HG03175 (cell line): Measurements from ENCODE around the gene PEAK1.
"Not testable (repeated sequence)": the region's sequence is repeated elsewhere in the genome, so short reads cannot be mapped to it uniquely, and the experiment has no call there.

Experiments used
- ATAC-seq: cut with Tn5 transposase; IDR thresholded peaks from one replicate; pipeline ENCODE4 v1.9.1; 2021; ENCODE audit warnings: mild to moderate bottlenecking, moderate library complexity; ENCODE audit not compliant: unreplicated experiment

Gene PEAK1

GRCh38 chr15:77425104-77425503 is 5.2 kb upstream of the PEAK1 start:
- ATAC-seq: no peak

DNA sequence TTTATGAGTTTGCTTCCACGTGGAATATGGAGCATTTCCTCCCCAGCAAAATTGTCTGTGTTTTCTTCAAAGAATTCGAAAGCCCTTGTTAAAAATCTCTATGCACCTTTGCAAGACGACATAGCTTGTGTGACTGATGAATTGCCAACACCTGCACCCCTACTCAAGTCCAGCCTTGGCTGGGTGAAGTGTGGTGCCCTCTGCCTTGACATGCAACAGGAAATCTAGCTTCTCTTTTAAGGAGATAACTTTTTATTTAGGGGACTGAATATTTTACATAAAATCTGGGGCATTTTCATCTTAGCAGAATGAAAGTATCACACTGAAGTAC is 1.4 kb upstream of the PEAK1 start:
- no peak for ATAC-seq

DNA sequence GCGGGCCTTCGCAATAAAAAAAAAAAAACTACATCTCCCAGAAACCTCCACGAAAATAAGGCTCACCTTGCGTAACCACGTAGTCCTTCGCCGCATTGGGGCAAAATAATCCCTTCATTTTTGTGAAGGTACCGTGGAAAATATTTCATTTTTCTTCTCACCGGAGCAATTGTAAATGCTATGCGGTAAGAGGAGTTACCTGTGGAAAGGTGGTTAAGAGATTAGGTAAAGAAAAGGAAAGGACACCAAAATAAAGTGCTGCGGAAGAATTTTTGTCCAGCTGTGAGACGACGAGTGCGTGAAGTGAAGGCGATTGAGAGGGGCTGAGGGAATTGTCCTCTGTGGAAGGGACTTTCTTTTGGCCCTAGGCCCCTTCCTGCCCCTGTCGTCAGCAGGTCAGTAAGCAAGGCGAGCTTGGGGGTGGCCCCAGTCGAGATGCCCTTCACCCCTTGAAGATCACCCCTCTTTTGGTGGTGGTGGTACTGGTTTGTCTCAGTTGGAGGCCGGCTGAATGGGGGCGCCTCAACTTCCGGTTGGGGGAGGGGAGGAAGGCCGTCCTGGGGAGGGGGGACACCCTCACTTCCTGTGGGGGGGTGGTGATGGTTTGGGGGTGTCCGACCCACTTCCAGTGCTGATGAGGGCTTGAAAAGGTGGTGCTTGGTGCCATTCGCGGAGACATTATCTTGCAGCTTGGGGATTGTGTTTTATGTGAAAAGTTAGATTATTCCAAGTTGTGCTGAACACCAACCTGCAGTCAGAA is 886 bp upstream of the PEAK1 start, which contains the start of gene HMG20A:
Gene HMG20A, plus strand, starts transcription at position 279 of the 760 bp plus-strand sequence. CDS start 37,520 bp downstream, outside the sequence.
- ATAC-seq: peak; percentile 34

- ATAC-seq: peak; percentile 30
Measured at GRCh38 chr15:77418966-77419835, 703 bp downstream of the PEAK1 start.

DNA sequence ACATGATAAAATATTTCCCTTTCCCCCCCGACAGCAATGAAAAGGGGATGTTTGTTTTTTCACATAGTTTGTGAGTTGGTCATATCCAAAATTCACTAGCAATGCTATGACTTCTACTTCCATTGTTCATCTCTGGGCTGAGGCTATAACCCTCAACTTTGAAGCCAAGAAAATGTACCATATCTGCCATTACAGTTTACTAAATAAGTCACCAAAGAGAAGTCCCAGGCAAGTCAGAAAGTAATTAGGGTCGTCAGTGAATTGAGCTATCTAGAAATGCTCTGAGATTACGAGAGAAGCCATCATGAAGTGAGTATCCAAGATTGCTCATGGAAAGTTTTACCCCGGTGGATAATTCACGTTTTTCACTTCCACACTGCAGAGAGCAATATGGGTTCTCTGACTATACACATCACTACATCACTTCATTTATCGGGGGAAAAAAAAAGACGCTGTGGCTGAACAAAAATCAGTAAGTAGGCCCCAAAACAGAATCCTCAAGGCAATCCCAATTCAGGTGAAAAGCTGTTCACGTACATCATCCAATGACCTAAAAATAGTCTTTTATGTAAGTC is 1.4 kb downstream of the PEAK1 start:
- ATAC-seq: no peak

GRCh38 chr15:77417602-77418001 is 2.3 kb downstream of the PEAK1 start:
- no peak for ATAC-seq

- no peak for ATAC-seq
Measured at GRCh38 chr15:77416954-77417353, 3.0 kb downstream of the PEAK1 start.

- no peak for ATAC-seq
Measured at GRCh38 chr15:77416148-77416455, 3.8 kb downstream of the PEAK1 start.

DNA sequence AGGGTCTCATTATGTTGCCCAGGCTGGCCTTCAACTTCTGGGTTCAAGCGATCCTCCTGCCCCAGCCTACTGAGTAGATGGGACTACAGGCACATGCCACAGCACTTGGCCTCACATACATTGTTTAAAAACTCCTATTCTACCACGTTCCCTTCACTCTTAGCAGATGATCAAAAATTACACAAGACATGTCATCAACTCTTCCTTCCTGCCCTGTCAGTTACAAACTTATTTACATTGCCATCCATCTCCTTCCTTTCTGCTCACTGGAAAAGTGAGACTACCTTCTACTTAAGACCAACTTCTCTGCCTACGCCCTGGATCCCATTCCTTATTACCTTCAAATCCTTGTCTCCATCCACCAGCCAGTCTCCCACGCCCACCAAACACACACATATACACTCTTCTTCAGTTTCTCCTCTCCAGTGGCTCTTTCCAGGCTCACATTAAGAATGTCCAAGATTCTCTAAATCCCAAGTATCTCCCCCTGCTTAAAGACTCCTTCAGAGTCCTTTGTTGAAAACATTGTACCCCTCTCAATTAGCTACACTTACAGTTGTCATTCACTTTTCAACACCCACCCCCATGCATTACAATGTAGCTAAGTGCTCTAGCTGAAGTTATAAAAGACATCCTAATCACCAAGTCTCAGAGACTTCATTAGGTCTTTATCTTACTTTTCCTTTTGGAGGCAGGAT is 4.3 kb downstream of the PEAK1 start:
- no peak for ATAC-seq

DNA sequence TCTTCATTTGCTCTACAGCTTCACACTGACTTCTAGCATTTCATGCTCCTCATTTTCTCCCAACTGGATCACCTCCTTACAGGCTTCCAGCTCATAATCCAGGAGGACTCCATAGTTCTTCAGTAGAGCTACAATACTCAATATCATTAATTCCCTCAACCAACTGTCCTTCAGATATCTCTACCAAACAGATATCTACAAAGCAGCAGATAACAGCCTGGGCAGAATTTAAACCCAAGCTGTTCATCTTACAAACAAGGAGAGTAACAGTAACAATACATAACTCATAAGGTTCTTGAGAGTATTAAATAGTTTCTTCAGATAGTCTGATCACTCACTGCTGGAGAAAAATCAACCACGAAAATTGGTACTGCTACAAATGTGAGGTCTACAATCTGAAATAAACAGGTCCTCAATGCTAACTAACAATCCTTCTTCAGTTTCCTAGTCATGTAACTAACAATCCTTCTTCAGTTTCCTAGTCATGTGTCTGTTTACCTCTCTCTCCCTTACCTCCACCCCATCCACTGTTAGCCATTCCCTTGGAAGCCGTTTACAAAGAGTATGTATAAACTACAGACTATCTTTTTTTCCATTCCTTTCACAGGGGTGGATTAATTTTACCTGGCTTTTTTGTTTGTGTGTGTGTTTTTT is 5.0 kb downstream of the PEAK1 start:
- no peak for ATAC-seq

- no peak for ATAC-seq
Measured at GRCh38 chr15:77413699-77414349, 6.1 kb downstream of the PEAK1 start.

DNA sequence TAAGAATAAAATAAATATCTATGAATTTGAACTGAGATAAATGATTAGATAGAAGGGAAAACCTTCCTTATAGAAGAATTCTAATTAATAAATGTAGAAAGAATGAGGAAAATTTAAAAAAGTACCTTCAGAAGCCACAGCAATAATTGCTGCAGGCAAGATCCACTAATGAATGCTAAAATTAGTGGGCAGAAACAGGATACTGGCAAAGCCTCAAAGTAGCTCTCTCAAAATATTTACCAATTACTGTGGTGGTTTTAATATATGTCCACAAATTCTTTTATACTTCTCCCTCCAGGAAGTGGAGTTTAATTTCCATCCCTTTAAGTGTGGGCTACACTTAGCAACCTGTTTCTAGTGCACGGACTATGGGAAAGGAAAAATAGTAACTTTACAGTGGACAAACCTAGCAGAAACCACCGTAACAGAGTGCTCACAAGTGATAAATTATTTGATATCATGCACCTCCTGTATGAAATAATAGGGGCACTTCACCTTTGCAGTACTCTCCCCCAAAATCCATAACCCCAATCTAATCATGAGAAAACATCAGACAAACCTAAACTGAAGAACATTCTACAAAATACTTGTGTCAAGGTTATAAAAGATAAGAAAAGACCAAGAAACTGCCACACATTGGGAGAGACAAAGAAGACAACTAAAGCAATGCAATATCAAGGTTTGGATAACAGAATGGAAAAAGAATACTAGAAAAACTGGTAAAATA is 6.8 kb downstream of the PEAK1 start:
- ATAC-seq: no peak

DNA sequence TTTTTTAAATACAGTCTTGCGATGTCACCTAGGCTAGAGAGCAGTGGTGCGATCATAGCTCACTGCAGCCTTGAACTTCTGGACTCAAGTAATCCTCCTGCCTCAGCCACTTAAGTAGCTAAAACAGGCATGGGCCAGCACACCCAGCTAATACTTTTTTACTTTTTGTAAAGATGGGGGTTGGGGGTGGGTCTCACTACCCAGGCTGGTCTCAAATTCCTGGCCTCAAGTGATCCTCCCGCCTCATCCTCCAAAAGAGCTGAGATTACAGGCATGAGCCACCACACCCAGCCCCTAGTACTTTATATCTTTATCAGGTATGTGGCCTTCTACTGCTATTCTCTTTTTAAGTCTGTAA is 8.3 kb downstream of the PEAK1 start:
- no peak for ATAC-seq

DNA sequence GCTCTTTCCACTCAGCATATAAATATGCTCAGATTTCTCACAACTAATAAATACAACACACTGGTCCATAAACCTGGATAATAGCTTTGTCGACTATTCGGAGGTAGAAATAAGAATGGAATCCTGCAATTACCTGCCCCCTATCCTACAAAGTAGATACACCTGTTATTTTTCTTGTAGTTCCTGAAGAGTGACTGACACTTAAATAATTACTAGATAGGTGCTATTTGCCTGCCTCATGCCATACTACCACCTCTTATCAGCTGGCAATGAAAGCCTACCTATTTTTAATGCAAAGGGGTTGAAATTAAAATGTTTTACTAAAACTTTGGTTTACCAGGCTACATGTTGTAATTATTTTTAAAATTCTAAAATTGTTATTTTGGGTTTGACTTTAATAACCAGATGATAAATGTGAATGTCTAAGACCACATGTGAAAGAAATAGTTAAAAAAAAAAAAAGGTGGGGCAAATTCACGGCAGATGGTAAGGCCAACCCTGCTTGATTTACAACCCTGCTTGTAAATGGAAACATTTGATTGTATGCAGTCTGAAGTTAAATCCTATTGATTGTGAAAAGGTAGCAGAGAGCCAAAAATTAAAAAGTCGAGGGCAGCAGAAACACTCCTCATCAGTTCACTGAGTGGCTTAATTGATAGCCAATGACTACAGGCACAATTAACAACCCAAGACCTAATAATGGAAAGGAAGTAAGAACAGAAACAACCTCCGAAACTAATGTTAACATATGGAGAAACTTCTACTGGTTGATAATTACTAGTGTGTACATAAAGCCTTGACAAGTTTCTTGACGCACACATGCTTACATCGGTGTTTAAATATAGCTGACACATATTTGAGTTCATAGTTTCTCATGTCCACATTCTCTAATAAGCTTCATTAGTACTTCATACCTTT is 8.9 kb downstream of the PEAK1 start:
- ATAC-seq: no peak

- ATAC-seq: not testable (repeated sequence)
Measured at GRCh38 chr15:77410157-77410500, 9.8 kb downstream of the PEAK1 start.

GRCh38 chr15:77409259-77410156 is 10.4 kb downstream of the PEAK1 start:
- peak; percentile 85 for ATAC-seq

GRCh38 chr15:77406846-77407245 is 13.1 kb downstream of the PEAK1 start:
- ATAC-seq: no peak
